Rectal smooth muscle tissue (tissue), 1 donor: ENCODE results near the gene HCAR2.
"Not testable (repeated sequence)": the region's sequence is repeated elsewhere in the genome, so short reads cannot be mapped to it uniquely, and the experiment has no call there.

Experiments
- H3K27ac ChIP-seq: one replicate; pipeline ENCODE4 v1.7.0; 2013; ENCODE audit warnings: low read depth, low read length, inconsistent platforms
- H3K27me3 ChIP-seq: one replicate; pipeline ENCODE4 v1.7.0; 2013; ENCODE audit warnings: low read length; ENCODE audit not compliant: control insufficient read depth, insufficient read depth
- H3K36me3 ChIP-seq: one replicate; pipeline ENCODE4 v1.7.0; 2013; ENCODE audit warnings: low read length; ENCODE audit not compliant: control insufficient read depth, insufficient read depth
- H3K4me1 ChIP-seq: one replicate; pipeline ENCODE4 v1.7.0; 2013; ENCODE audit warnings: low read length; ENCODE audit not compliant: control insufficient read depth, insufficient read depth
- H3K4me3 ChIP-seq: one replicate; pipeline ENCODE4 v1.7.0; 2013; ENCODE audit warnings: low read length
- H3K9ac ChIP-seq: one replicate; pipeline ENCODE4 v1.7.0; 2013; ENCODE audit warnings: low read length

HCAR2 gene

DNA sequence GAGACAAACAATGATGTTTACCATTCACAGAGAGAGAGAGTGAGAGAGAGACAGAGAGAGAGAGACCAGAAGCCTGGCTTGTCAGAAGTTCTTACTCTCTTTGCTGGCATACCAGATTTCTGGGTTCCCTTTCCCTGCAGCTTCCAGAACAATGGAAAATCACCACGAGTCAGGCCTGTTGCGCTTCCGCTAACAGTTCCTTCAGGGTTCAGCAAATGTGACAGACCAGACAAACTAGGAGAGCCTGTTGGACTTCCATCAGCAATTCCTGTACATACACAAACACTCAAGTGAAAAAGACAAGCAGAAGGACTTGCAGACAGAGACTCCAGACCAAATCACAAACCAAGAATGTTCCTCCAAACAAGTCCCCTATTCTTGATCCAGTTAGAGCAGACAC, 6.1 kb upstream of the HCAR2 start:
- H3K27me3 ChIP-seq, H3K9ac ChIP-seq, H3K4me3 ChIP-seq, H3K27ac ChIP-seq, H3K36me3 ChIP-seq, H3K4me1 ChIP-seq: not testable (repeated sequence)

GRCh38 chr12:122703841-122704240, 684 bp upstream of the HCAR2 start:
- not testable (repeated sequence) for H3K4me3 ChIP-seq, H3K27ac ChIP-seq, H3K4me1 ChIP-seq, H3K27me3 ChIP-seq, H3K36me3 ChIP-seq, H3K9ac ChIP-seq

DNA sequence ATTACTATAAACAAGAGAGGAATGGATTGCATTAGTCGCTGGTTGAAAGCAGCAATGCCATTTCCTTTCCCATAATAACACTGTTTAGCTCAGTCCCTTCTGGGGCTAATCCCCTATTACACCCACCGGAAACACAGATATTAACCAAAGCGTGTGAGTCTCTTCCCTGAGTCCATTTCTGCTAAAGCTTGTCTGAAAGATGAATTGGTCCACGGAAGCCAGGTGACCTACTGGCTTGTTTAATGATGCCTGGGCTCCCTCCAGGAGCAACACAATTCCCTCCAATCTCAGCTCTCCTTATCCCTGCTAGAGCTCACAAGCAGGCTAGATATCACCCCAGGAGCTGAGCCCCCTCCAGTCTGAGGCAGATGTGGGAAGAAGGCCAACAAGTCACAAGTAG, 1.7 kb downstream of the HCAR2 start:
- not testable (repeated sequence) for H3K36me3 ChIP-seq, H3K4me1 ChIP-seq, H3K27ac ChIP-seq, H3K4me3 ChIP-seq, H3K9ac ChIP-seq, H3K27me3 ChIP-seq

GRCh38 chr12:122700038-122700710, 3.0 kb downstream of the HCAR2 start:
- H3K4me1 ChIP-seq, H3K36me3 ChIP-seq, H3K27ac ChIP-seq, H3K4me3 ChIP-seq, H3K9ac ChIP-seq, H3K27me3 ChIP-seq: not testable (repeated sequence)

DNA sequence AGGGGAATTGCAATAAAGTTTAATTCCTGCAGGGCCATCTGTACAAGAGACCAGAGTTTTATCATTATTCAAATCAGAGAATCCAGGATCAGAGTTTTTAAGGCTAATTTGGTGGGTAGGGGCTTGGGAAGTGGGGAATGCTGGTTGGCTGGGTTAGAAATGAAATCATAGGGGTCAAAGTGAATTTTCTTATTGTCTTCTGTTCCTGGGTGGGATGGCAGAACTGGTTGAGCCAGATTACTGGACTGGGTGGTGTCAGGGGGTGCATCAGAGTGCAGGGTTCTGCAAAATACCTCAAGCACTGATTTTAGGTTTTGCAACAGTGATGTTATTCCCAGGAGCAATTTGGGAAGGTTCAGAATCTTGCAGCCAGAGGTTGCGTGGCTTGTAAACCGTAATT, 6.2 kb downstream of the HCAR2 start:
- H3K4me1 ChIP-seq, H3K36me3 ChIP-seq, H3K27ac ChIP-seq, H3K9ac ChIP-seq, H3K27me3 ChIP-seq, H3K4me3 ChIP-seq: not testable (repeated sequence)

- no peaks in the 10 kb centered on the region for H3K4me1 ChIP-seq
- no peak overlapping the region for H3K9ac ChIP-seq
- H3K36me3 ChIP-seq, result no peaks in the 10 kb centered on the region
- H3K27ac ChIP-seq, result no peak overlapping the region
- no peak overlapping the region for H3K4me3 ChIP-seq
- no peaks in the 10 kb centered on the region for H3K27me3 ChIP-seq
These were observed 11.6 kb downstream of the HCAR2 start for GRCh38 chr12:122691566-122691965.

DNA sequence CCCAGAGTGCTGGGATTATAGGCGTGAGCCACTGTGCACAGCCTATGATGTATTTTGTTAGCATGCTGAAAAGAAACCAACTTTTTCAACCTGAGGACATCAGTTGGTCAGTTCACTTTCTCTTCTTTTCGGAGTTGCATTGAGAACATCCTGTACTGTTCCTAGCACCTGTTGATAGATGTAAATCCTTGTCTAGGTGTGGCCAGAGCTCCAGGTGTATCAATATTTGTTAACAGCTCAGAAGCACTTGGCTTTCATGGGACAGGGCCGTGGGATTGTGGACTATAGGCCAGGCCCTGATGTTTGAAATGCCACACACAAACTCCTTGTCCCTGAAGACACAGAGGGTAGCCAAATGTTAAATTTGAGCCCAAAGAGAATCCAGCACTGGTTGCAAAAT, 14.9 kb downstream of the HCAR2 start:
- no peaks in the 10 kb centered on the region for H3K27me3 ChIP-seq
- H3K4me1 ChIP-seq, result no peaks in the 10 kb centered on the region
- no peak overlapping the region for H3K27ac ChIP-seq
- H3K36me3 ChIP-seq, result no peaks in the 10 kb centered on the region
- no peak overlapping the region for H3K9ac ChIP-seq
- H3K4me3 ChIP-seq, result no peak overlapping the region

DNA sequence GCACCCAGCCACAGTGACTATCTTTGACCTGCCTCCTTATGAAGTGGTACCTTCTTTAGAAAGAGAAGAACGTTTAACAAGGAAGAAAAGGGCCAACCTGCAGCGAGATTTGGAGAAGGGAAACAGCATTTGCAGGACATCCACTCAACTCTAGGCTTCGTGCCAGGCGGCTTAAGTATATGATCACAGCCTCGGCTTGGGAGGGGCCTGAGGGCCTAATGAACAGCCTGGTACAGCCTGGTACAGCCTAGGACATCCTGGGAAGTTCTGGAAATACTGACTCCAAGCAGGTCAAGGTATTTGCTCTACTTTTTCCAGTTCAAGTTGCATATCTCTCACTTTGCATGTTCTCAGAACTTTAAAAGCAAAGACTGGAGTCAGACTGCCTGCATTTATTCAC, 16.1 kb downstream of the HCAR2 start:
- H3K4me1 ChIP-seq, result no peaks in the 10 kb centered on the region
- H3K27me3 ChIP-seq, result no peaks in the 10 kb centered on the region
- H3K36me3 ChIP-seq, result no peaks in the 10 kb centered on the region
- H3K9ac ChIP-seq, result no peak overlapping the region
- no peak overlapping the region for H3K4me3 ChIP-seq
- H3K27ac ChIP-seq, result no peak overlapping the region

DNA sequence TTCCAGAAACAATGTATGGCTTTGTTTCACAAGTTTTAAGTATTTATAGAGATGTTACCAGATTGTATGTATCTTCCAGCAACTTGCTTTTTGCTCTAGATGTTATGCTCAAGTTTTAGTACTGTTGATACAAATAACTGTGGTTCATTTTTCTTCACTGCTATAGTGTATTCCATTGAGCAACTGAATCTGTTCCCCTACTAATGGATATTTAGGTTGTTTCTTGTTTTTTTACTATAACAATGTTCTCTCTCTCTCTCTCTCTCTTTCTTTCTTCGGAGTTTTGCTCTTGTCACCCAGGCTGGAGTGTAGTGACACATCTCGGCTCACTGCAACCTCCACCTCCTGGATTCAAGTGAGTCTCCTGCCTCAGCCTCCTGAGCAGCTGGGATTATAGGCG, 16.6 kb downstream of the HCAR2 start:
- Histone ChIP-seq H3K4me1 (no peaks in the 10 kb centered on the region), H3K9ac (no peak overlapping the region), H3K27me3 (no peaks in the 10 kb centered on the region), H3K4me3 (no peak overlapping the region), H3K27ac (no peak overlapping the region), H3K36me3 (no peaks in the 10 kb centered on the region)

GRCh38 chr12:122684297-122684813, 18.8 kb downstream of the HCAR2 start:
- H3K36me3 ChIP-seq, result no peaks in the 10 kb centered on the region
- H3K4me1 ChIP-seq, result no peaks in the 10 kb centered on the region
- no peaks in the 10 kb centered on the region for H3K27me3 ChIP-seq
- no peak overlapping the region for H3K27ac ChIP-seq
- no peak overlapping the region for H3K9ac ChIP-seq
- no peak overlapping the region for H3K4me3 ChIP-seq

- Histone ChIP-seq H3K27ac (no peak overlapping the region), H3K9ac (no peak overlapping the region), H3K36me3 (no peaks in the 10 kb centered on the region), H3K27me3 (no peaks in the 10 kb centered on the region), H3K4me3 (no peak overlapping the region), H3K4me1 (no peaks in the 10 kb centered on the region)
These were observed 21.3 kb downstream of the HCAR2 start for GRCh38 chr12:122681814-122682213.

DNA sequence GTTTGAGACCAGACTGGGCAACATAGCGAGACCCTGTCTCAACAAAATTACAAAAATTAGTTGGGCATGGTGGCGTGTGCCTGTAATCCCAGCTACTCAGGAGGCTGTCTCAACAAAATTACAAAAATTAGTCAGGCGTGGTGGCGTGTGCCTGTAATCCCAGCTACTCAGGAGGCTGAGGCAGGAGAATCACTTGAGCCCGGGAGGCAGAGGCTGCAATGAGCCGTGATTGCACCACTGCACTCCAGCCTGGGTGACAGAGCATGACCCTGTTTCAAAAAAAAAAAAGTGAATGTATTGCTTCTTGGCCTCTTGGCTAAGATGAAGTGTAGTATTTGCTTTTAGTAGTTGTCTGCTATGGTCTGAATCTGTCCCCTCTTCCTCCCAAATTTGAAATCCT, 22.2 kb downstream of the HCAR2 start:
- not testable (repeated sequence) for H3K9ac ChIP-seq, H3K27ac ChIP-seq, H3K4me3 ChIP-seq

GRCh38 chr12:122676781-122677180, 26.4 kb downstream of the HCAR2 start:
- not testable (repeated sequence) for H3K9ac ChIP-seq, H3K27ac ChIP-seq, H3K4me1 ChIP-seq, H3K4me3 ChIP-seq, H3K36me3 ChIP-seq, H3K27me3 ChIP-seq

More for the DNA sequence above, 22.2 kb downstream of the HCAR2 start:
- not testable (repeated sequence) for H3K36me3 ChIP-seq, H3K4me1 ChIP-seq, H3K27me3 ChIP-seq
